Uterus (tissue), 2 donors: ENCODE measurements around the gene CPTP.

ENCODE experiments used
- CTCF ChIP-seq, 4 experiments: fragments of 200-600 bp in 2 of 4; fragments of 450-650 bp in 2 of 4; sonication (generic) in 2 of 4; IDR thresholded peaks; one replicate each; pipeline ENCODE4 v1.5.1; 2016 to 2019; ENCODE audit warnings: antibody characterized with exemption in 4 of 4, mild to moderate bottlenecking in 2 of 4, moderate library complexity in 1 of 4
- POLR2A ChIP-seq, 2 donors: fragments of 450-650 bp; IDR thresholded peaks; one replicate each; pipeline ENCODE4 v1.6.1; 2016; ENCODE audit warnings: antibody characterized with exemption in 2 of 2, mild to moderate bottlenecking in 1 of 2, moderate library complexity in 1 of 2

DNA sequence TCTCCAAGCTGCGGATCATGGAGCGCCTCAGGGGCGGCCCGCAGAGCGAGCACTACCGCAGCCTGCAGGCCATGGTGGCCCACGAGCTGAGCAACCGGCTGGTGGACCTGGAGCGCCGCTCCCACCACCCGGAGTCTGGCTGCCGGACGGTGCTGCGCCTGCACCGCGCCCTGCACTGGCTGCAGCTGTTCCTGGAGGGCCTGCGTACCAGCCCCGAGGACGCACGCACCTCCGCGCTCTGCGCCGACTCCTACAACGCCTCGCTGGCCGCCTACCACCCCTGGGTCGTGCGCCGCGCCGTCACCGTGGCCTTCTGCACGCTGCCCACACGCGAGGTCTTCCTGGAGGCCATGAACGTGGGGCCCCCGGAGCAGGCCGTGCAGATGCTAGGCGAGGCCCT is 2.7 kb downstream of the CPTP start:
- TF ChIP-seq CTCF (IDR thresholded peaks at IDR 0.05) (no peak), POLR2A (IDR thresholded peaks at IDR 0.05) (no peak)
